ENCODE results near the gene TSPAN9.

The TSPAN9 gene

DNA sequence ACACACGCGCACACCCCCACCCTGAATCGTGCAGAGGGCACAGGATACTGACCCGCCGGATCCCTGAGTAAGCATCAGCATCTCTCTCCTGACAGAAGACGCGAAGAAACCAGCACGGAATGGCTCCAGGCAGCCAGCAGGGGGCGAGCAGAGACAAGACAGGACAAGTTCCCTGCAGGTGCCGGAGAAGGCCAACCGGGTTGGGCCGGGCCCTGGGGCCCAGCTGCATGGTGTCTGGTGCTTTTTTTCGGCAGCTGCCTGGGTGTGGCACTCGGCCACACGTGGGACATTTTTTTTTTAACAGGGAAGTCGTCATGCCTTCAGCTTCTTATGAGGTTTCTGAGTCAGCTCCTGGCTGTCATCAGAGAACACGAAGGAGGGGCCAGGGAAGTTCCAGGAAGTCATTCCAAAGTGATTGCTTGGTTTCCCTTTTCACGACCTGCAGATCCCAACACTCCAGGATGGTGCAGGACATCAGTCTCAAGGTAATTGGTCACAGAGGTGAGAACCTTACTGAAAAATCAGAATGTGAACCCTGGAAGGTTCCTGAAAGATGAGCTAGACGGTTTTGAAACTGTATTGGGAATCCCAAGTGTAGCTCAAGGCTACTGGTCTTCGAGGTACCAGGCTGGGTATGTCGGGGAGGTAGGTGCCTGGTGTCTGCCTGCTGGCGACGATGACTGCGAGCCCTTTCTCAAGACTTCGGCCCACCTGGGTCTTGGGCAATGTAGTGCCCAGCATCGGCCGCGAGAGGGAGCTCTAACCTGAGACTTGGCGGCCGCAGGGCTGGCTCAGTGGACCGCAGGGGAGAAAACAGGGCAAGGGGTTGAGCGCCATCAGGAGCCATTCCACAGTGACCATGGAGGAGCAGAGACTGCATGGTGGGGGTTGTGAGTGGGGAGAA, 223.0 kb downstream of the TSPAN9 start:
- TF ChIP-seq, protein P1, sequence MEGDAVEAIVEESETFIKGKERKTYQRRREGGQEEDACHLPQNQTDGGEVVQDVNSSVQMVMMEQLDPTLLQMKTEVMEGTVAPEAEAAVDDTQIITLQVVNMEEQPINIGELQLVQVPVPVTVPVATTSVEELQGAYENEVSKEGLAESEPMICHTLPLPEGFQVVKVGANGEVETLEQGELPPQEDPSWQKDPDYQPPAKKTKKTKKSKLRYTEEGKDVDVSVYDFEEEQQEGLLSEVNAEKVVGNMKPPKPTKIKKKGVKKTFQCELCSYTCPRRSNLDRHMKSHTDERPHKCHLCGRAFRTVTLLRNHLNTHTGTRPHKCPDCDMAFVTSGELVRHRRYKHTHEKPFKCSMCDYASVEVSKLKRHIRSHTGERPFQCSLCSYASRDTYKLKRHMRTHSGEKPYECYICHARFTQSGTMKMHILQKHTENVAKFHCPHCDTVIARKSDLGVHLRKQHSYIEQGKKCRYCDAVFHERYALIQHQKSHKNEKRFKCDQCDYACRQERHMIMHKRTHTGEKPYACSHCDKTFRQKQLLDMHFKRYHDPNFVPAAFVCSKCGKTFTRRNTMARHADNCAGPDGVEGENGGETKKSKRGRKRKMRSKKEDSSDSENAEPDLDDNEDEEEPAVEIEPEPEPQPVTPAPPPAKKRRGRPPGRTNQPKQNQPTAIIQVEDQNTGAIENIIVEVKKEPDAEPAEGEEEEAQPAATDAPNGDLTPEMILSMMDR (IDR thresholded peaks at IDR 0.05; ENCODE audit: low read length), result peak; percentile 83
- no peak for TF ChIP-seq EZH2 (IDR thresholded peaks at IDR 0.05; ENCODE audit: borderline replicate concordance, low read length)
- no peaks in the 10 kb centered on the region for H3K36me3 ChIP-seq (ENCODE audit: insufficient read depth, low read length)
- no peaks in the 10 kb centered on the region for H3K79me2 ChIP-seq (ENCODE audit: insufficient read depth, low read length)
- 0 out of 2 replicates have a peak, but pooled peaks cover 5% of the 10 kb centered on the region for H3K27me3 ChIP-seq (ENCODE audit: insufficient read depth, low read length)
- H2AFZ ChIP-seq (ENCODE audit: low read length), result no peak overlapping the region
- no peaks in the 10 kb centered on the region for H4K20me1 ChIP-seq (ENCODE audit: insufficient read depth, low read length)
- H3F3A ChIP-seq (ENCODE audit: insufficient read depth, low read length), result no peaks in the 10 kb centered on the region
- no peak overlapping the region for H3K27ac ChIP-seq (ENCODE audit: low read depth, low read length, poor library complexity, severe bottlenecking)
- H3K4me3 ChIP-seq (ENCODE audit: low read depth, low read length, poor library complexity, severe bottlenecking), result no peak overlapping the region
- peaks cover 4% of the 10 kb centered on the region for H3K4me1 ChIP-seq (ENCODE audit: insufficient read depth, low read length, severe bottlenecking)
- H3K9ac ChIP-seq (ENCODE audit: low read length), result no peak overlapping the region
- no peaks in the 10 kb centered on the region for H3K9me3 ChIP-seq (ENCODE audit: low read length)
- H3K4me2 ChIP-seq (ENCODE audit: low read length), result peak overlapping the region; percentile 18; the same call in 1 of the 2 replicates
- no peaks in the 10 kb centered on the region for H3K9me2 ChIP-seq (ENCODE audit: low read depth, low read length)

DNA sequence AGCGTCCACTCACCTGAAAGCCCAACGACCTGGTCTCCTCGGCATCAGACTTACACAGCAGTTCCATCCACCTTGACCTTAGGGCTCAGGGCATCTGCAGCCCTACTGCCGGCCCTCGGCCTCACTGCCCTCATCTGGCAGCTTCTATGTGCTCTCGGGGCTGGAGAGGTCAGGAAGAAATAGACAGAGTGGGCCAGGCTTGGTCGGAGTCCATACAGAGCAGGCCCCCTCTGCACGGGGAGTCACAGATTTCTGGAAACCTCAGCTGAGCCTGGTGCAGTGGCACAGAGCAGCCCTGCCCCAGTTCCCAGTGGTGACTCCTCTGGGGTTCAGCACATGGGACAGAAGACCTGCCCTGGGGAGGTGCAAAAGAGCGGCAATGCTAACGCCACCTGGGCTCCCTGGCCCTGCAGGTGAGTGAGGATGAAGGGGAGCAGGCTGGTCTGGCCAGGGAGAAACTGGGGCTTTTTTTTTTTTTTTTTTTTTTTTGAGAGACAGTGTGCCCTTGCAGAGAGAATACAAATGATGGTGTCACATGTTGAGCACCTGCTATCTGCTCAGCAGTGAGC, 223.7 kb downstream of the TSPAN9 start:
- Histone ChIP-seq H4K20me1 (ENCODE audit: insufficient read depth, low read length) (no peaks in the 10 kb centered on the region), H3F3A (ENCODE audit: insufficient read depth, low read length) (no peaks in the 10 kb centered on the region), H3K4me3 (ENCODE audit: low read depth, low read length, poor library complexity, severe bottlenecking) (no peak overlapping the region), H3K27ac (ENCODE audit: low read depth, low read length, poor library complexity, severe bottlenecking) (no peak overlapping the region), H3K4me2 (ENCODE audit: low read length) (no peak overlapping the region), H2AFZ (ENCODE audit: low read length) (no peak overlapping the region), H3K9me3 (ENCODE audit: low read length) (no peaks in the 10 kb centered on the region), H3K27me3 (ENCODE audit: insufficient read depth, low read length) (0 out of 2 replicates have a peak, but pooled peaks cover under 1% of the 10 kb centered on the region), H3K4me1 (ENCODE audit: insufficient read depth, low read length, severe bottlenecking) (peaks cover 4% of the 10 kb centered on the region), H3K79me2 (ENCODE audit: insufficient read depth, low read length) (no peaks in the 10 kb centered on the region), H3K36me3 (ENCODE audit: insufficient read depth, low read length) (no peaks in the 10 kb centered on the region), H3K9me2 (ENCODE audit: low read depth, low read length) (no peaks in the 10 kb centered on the region), H3K9ac (ENCODE audit: low read length) (no peak overlapping the region)
- TF ChIP-seq, protein P1 (IDR thresholded peaks at IDR 0.05; ENCODE audit: low read length), result no peak
- TF ChIP-seq EZH2 (IDR thresholded peaks at IDR 0.05; ENCODE audit: borderline replicate concordance, low read length), result no peak

DNA sequence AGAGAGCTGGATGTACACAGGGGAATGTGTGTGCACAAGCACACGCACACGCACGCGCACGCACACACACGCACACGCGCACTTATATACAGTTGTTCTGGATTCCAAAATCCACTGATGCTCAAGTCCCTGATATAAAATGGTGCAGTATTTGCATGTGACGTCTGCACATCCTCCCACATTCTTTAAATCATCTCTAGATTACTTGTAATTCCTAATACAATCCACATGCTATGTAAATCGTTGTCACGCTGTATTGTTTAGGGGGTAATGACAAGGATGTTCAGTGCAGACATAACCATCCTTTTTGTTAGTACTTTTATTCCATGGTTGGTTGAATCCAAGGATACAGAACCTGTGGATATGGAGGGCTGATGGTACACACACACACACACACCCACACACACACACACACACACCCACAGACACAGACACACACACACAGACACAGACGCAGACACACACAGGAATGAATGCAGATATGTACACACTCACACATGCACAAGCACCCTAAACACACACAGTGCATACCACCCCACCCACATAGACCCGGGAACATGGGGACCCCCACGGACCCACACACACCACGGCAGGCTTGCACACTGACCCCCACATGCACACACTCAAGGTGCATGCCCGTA, 225.3 kb downstream of the TSPAN9 start:
- H3K4me2 ChIP-seq (ENCODE audit: low read length), result no peak overlapping the region
- H3K9me2 ChIP-seq (ENCODE audit: low read depth, low read length), result no peaks in the 10 kb centered on the region
- no peaks in the 10 kb centered on the region for H3K36me3 ChIP-seq (ENCODE audit: insufficient read depth, low read length)
- H3K27me3 ChIP-seq (ENCODE audit: insufficient read depth, low read length), result no peaks in the 10 kb centered on the region
- no peaks in the 10 kb centered on the region for H3K79me2 ChIP-seq (ENCODE audit: insufficient read depth, low read length)
- H3K4me3 ChIP-seq (ENCODE audit: low read depth, low read length, poor library complexity, severe bottlenecking), result no peak overlapping the region
- TF ChIP-seq, protein P1 (IDR thresholded peaks at IDR 0.05; ENCODE audit: low read length), result no peak
- TF ChIP-seq EZH2 (IDR thresholded peaks at IDR 0.05; ENCODE audit: borderline replicate concordance, low read length), result no peak
- no peak overlapping the region for H3K27ac ChIP-seq (ENCODE audit: low read depth, low read length, poor library complexity, severe bottlenecking)
- H4K20me1 ChIP-seq (ENCODE audit: insufficient read depth, low read length), result no peaks in the 10 kb centered on the region
- H3F3A ChIP-seq (ENCODE audit: insufficient read depth, low read length), result no peaks in the 10 kb centered on the region
- no peaks in the 10 kb centered on the region for H3K9me3 ChIP-seq (ENCODE audit: low read length)
- H3K9ac ChIP-seq (ENCODE audit: low read length), result no peak overlapping the region
- peaks cover 4% of the 10 kb centered on the region for H3K4me1 ChIP-seq (ENCODE audit: insufficient read depth, low read length, severe bottlenecking)
- H2AFZ ChIP-seq (ENCODE audit: low read length), result no peak overlapping the region

Data from OCI-LY1 (cell line).